ENCODE data around the gene NUFIP1.
"Not testable (repeated sequence)": the region's sequence is repeated elsewhere in the genome, so short reads cannot be mapped to it uniquely, and the experiment has no call there.

The NUFIP1 gene

DNA sequence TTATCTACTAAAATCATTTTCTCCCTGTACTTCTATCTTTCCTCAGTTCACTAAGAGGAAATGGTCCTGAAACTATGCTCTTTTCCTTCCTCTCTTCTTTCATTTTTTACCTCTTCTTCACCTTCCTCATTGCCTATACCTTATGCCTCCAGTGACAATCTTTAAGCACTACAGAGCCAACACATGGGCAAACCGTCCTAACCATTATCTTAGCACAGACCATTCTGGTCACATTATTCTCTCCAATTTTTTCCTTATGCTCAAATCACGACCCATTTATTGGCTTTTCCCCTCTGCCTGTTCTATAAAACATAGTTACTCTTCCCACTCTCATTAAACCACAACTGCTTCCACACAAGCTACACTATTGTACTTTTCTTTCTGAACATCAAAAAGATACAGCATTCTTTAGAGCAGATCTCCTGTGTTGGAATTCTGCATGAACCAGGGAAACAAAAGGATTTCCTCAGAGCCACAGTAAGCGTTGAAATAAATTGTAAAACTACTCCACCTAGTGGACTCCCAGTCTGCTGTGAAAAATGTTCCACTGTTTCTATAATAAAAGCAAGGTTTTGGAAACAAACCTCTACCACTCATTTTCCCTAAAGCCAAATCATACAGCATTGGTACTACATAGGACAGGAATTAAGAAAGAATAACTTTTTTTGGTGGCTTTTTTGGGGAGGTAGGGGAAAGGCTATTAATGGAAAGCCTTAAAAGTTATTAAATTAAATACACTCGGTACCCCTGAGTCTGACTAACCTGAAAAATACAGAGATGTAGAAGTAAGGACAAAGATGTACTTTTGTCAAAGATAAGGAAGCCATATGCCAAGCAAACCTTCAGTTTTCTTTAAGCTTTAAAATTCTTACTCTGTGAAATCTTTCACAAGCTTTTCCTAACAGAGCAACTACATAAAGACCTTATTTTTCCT lies 19.5 kb downstream of the NUFIP1 start:
- DNase-seq (ENCODE audit: low read depth): no peak

DNA sequence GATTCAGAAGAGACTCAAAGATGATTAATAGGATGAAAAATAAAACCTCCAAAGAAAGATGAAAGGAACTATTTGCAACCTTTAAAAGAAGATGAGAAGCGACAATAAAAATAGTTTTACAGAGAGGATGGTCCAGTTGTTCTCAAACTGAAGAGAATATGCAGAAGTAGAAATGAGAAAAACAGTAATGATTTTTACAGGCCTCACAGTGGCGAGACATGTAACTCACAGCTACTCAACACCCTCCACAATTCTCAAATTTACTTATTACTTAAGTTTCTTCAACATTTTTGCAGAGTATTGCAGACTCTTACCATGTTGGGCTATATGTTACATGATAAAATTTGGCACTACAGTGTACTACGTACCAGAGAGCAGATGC lies 20.8 kb downstream of the NUFIP1 start:
- no peak for DNase-seq (ENCODE audit: low read depth)

DNA sequence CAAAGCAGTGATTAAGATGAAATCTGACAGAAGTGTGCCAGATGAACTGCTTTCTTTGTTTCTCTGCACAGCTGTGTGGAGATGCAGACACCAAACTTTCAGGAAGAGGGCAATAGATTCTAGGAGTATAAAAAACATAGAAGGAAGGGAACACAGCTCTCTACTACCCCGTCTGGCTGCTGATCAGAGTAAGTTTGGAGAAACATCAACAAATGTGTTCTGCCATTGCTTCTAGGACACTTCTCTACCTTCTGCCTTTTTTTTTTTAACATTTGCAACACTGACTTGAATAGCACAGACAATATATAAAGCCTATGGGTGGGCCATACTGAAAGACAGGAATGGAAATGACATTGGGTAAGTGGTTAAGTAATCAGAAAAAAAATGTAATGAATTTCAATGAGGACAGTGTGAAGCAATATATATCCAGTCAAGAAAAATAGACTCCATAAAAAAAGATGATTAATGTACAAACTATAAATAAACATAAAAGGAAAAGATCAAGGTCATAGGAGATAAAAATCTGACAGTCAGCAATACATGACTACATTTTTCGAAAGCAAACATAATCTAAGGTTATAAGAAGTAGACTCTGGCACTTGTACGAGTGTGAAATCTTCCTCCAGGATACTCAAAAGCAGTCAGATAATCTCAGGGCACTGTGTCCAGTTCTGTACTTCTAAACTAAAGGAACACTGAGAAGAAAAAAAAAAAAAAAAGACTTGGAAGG lies 21.4 kb downstream of the NUFIP1 start:
- no peak for DNase-seq (ENCODE audit: low read depth)

DNA sequence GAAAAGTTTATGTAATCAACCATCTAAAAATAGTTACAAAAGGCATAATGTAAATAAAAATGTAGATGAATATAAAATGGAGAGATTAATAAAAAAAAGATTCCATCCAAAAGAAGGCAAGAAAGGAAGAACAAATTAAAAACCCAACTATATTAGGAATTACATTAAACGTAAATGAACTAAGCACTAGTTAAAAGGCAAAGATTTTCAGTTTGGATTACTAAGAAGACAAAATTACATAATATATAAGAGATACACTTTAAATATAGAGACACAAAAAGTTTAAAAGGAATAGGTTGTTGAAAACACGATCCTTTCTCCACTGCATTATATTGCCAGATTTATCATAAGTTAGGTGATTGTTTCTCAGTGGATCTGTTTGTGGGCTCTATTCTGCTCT lies 27.3 kb downstream of the NUFIP1 start:
- no peak for DNase-seq (ENCODE audit: low read depth)

DNA sequence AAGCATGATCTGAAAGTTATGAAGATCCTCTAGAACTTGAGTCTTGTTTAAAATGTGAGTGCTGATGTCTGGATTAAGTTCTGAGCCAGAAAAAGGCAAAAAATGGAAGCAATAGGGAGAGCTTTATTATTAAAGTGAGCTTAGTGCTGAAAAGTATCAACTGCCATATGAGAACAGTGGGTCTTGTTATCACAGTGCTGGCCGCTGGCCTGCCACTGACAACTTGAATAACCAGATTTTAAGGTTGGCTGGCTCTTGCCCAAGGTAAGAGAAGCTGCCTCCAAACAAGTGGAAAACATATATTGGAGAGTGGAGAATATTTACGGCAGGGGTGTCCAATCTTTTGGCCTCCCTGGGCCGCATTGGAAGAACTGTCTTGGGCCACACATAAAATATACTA lies 33.9 kb downstream of the NUFIP1 start:
- DNase-seq (ENCODE audit: low read depth): no peak

DNA sequence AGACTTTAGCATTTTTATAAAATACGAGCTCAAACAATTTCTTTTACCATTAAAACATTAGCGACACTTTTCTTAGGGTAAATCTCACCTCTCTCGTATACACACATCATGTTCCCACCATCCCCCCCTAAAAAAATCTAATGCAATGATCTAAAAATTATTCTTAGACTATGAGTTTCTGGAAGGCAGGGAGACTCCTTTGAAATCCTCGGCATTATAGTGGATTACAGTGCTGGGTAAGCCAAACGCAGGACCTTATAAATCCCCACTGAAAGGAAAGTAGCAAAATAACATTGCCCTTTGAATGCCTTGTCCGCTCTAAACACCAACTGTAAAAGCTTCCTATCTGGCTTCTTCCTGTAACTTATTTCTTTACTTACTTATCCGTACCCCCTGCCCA lies 35.0 kb downstream of the NUFIP1 start:
- no peak for DNase-seq (ENCODE audit: low read depth)

DNA sequence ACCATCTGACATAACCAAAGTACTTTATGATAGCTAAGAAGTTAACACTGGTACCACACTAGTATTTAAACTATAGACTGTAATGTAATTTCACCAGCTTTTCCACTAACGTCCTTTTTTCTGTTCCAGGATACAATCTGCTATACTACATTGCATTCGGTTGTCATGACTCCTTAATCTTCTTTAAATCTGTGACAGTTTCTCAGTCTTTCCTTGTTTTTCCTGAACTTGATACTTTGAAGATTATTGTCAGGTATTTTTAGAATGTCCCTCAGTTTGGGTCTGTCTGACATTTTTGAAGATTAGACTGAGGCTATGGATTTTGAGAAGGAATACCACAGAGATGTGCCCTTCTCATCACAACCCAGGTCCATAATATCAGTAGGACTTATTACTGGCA lies 36.6 kb downstream of the NUFIP1 start:
- DNase-seq (ENCODE audit: low read depth): no peak

DNA sequence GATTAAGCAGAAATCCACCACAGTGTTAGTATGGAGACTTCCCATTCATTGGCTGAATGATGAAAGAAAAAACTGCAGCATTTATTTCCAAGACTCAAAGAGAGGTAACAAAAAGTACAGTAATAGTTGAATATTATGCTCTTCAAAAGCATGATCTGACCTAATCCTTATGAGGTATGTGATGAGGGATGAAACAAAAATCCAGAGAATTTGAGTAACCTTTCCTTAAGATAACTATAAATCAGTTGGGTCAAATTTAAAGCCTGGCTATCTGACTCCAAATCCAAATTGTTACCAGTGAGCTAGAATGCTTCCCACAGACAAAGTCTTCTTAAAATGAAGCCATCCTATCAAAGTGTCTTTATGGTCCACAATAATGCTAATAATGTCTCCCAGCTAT lies 38.1 kb downstream of the NUFIP1 start:
- no peak for DNase-seq (ENCODE audit: low read depth)

DNA sequence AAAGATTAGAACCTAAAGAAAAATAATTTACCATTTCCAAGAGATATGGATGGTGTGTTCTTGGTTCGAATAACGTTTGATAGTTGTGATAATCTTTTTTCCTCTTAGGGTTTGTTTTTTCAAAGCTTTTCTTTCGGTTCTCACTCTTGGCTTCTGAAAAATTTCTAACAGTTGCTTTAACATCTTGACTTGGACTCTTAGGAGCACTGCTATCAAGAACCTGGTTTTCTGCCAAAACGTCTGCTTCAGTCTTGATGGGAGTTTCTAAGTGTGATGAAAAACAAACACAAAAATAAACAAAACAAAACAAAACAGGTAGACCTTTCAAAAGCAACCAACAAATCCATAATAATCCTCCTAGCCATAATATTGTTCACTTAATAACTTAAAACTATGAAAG lies 45.9 kb downstream of the NUFIP1 start:
- not testable (repeated sequence) for DNase-seq (ENCODE audit: low read depth)

DNA sequence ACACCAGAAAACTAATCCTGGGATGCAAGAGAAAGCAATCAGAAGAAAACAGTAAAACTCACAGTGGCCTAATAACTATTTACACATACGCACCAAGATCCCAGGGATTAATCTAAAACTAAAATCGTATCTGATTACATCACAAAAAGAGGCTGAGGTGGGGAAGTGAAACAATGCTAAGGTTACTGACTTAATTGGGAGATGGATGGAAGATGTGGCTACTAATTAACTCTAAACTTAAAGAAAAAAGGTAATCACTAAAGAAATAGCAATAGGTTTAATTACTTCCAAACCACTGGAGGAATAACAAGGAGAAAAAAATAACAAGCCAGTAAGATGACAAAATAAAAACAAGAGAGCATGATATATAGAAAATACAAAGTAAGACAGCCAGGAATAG lies 50.4 kb downstream of the NUFIP1 start:
- DNase-seq (ENCODE audit: low read depth): no peak

DNA sequence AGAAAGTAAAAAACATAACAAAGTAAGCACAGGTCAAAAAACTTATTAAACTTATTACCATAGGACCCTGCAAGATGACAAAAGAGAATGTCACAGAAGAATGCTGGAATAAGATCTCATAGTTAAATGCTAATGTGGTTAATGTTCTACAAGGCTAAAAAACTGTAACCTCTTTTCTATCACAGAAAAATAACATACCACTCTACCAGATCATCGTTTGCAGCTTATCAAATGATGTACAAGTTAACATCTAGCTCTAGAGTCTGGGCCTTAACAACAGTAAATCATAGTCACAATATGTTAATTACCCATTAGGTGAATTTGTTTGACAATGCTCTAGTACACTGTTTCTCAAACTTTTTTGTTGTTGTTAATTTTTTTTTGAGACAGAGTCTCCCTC lies 53.0 kb downstream of the NUFIP1 start:
- DNase-seq (ENCODE audit: low read depth): no peak

DNA sequence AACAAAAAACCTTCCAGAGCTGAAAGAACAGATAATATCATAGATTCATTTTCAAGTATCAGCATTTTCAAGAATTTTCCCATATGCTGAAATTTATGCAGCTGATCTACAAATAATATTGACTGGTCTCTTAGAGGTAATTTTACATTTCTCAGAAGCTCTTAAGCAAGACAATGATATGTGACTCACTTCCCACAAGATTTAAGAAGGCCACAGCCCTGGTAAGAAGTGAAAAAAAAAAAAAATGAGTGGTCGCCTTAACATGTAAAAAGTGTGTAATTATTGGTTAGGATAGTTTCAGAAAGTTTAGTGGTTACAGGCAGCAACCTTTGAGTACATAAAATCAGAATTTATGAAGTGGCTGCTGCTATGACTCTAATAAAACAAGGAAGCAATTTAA lies 54.5 kb downstream of the NUFIP1 start:
- DNase-seq (ENCODE audit: low read depth): no peak

DNA sequence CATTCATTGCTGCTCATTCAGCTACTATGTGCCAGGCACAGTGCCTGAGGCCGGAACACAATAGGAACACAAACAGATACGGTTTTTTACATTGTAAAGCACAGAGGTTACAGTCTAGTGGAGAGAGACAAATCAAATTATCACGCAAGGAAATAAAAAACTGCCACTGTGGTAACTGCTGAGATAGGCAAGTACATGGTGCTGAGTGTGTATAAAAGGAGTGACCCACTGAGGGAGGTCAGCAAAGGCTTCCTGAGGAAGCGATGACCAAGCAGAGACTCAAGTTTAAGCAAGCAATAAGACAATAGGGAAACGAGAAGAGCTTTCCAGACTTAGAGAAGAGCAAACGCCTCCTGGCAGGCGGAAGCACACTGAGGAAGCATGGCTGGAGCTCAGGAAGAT lies 56.4 kb downstream of the NUFIP1 start:
- DNase-seq (ENCODE audit: low read depth): no peak

DNA sequence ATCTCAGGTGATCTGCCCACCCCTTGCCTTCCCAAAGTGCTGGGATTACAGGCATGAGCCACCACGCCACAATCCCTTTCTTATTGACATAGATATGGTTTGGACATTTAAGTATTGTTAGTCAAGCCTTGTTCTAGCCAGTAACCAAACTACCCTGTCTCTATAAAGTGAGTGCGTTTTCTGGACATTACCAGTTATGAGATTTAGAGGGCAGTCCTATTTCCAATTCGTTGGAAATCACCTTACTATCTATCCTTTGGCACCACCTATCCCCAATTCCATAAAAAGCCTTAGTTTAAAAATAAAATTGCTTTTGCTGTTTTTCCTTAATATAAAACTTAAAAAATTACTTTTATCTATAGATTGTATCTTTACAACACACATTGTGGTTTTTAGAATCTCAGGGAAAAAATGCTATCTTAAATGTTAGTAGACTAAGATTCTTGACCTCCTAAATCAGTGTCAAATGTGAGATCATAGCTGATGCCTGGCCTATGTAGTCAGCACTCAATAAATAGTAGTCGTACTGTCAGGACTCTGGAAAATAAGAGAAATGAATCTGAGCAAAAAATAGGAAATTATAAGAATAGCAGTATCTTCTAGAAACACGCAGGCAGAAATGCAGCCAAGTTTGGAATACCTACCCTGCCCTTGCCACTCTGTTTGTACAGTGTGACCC lies 57.0 kb downstream of the NUFIP1 start:
- no peak for DNase-seq (ENCODE audit: low read depth)

DNA sequence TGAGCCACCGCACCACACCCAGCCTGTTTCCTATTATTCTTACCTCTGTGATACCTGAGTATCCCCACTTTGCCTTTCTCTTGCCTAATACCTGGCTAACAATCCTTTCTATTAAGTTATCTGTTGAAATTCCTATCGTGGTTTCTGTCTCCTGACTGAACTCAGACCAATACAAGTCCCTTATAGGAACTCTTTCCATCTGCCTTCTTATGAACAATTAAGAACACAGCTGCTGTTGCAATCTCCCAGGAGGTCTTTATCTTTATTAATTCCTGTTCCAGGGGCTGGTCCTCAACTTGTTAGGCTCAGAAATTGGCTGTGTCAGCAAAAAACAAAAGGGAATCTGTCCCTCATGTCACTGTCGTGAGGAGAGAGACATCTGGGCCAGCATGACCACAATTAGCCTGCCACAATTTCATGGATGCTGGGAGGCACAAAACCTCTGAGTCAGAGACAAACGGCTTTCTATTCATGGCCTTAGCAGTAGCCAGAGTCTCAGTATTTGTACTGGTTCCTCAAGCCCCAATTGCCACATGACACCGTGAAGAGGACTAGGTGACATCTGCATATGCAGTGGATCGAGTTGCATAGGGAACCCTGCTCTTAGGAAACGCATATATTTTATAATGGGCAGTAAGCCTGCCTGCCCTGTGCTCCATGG lies 58.2 kb downstream of the NUFIP1 start:
- DNase-seq (ENCODE audit: low read depth): no peak

DNA sequence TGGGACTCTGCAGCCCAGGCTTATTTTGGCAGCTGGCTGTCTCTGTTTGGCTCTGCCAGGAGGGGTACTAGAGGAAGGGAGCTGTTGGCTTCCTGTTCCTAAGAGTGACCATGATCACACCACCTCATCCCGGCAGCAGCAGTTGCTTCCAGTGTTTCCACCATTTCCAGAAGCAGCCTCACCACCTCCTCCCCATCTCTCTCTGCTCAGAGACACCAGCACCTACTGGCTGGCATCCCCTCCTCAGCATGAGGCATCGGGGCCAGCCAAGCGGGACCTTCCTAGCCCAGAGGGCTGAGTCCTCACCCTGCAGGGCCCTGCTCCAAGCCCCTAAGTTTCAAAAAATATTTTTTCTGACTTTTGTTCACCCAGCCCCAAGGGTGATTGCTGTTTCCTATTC lies 59.0 kb downstream of the NUFIP1 start:
- no peak for DNase-seq (ENCODE audit: low read depth)

DNA sequence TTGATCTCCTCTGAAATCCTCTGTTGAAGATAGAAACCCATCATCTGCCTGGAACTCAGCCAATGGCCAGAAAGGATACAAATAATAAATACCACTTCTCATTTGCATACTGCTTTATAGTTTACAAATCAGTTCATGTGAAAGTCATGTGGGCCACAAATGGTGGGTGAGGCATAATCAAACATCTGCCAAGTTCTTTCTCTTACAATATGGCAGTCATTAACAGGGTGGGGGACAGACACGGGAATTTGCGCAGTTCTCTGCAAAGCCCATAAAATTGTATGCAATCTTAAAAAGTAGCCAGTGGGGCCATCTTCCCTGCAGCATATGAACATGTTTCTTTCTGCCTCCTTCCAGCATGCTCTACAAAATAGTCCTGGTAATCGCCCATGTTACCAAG lies 59.6 kb downstream of the NUFIP1 start:
- DNase-seq (ENCODE audit: low read depth): no peak

DNA sequence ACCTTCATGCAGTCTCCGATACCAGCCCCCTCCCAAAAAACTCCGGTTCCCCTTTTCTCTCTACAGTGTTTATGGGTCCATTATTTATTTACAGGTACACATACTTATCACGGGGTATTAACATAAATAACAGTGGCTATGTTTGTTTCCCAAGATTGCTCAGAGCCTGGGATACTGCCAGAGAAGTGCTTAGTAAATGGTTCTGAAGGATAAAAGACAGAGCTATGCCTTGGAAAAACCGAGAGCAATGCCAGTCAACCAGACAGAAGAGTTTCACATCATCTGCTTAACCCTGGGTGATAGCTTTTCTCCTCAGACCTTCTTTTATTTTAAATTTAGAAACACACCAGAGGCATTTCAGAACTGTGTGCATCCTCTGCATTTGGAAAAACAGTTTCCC lies 61.3 kb downstream of the NUFIP1 start:
- DNase-seq (ENCODE audit: low read depth): no peak

DNA sequence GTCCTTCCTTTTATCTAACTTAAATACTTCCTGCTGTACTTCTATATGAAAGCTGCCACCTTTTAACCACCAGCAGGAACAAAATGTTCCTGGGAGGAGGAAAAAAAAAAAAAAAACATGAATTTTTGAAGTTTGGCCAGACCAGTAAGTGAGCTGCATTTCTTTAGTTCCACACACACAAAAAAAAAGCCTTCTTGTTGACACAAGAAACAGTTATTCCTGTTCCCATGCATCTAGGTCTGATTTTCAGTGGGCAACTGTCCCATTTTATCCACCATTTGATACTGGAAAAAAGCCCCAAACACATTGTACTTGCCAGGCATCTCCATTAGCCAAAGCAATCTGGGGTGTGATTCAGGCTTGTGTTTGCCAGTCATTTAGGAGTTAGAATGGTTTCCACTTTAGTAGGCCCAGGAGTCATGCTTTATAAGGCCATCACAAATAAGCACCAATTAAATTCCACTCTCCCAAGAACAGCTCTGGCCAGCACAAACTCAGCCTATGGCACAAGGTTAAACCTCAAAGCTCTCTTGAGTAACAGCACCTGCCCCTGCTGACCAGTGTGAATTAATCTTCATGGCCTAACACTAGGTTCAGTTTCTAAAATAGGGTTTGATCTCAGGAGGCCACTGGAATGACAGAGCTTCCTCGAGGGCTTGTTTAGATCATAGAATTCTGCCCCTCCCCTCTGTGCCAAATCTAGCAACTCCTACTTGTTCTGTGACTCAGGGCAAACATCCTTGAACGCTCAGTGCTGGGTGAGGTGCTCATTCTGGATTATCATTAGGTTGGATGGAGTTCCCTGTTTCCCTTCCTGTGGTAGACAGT lies 67.1 kb downstream of the NUFIP1 start:
- no peak for DNase-seq (ENCODE audit: low read depth)

DNA sequence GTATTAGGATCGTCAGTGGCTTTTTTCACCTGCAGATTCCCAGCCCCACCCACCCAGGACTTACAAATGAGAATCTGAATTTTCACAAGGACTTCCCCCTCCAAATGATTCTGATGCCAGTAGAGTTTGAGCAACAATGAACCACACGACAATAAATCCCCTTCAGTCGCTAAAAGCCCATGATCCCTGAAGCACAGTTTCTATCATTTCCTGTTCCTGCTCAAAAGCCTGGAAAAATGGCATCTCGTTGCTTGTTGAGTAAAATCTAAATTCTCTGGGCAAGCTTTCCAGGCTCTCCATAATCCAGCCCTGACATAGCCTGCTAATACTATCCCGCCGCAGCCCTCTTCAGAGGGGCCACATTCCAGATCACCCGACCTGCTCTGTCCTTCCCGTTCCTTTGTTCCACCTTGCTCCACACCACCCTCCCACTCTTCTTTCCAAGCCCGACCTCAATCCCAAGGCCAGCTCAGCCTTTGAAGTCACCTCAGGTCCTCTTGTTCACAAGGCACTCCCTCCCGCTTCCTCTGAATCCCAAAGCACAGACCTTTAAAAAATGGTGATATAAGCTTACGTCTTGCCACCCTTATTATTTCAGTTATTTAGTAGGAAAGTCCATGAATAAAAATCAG lies 67.9 kb downstream of the NUFIP1 start:
- no peak for DNase-seq (ENCODE audit: low read depth)

DNA sequence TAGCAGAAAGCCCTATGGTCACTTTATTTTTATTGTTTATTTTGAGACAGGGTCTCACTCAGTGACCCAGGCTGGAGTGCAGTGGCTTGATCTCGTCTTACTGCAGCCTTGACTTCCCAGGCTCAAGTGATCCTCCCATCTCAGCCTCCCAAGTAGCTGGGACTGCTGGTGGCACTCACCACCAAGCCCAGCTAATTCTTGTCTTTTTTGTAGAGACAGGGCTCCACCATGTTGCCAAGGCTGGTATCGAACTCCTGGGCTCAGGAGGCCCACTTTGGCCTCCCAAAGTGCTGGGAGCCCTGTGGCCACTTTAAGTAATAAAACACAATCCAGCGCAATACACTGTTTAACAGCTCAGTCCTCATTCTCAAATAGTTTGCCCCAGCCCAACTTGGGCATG lies 69.3 kb downstream of the NUFIP1 start:
- no peak for DNase-seq (ENCODE audit: low read depth)
